ENCODE data around the gene TEAD4.

The TEAD4 gene

GRCh38 chr12:3083241-3083920 lies 124.2 kb downstream of the TEAD4 start:
- DNase-seq (ENCODE audit: low spot score), result no peak

DNA sequence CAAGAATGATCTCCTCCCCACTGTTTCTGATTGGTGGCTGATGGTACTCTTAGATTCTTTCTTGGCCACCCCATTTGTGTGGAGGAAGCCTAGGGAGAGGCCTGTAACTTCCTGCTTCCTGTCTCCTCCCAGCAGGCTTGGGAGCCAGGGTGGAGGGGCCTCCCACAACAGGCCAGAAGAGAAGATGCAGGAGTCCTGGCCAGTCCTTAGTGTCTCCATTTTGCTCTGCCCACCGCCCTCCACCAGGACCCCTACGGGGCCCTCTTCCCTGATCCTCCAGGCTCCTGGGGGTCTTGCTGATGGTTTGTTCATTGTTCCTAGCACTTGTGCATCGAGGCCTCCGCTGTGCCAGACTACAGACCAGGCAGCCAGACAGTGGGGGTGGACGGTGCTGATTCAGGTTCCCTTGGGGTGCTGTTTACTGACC lies 124.7 kb downstream of the TEAD4 start:
- no peak for DNase-seq (ENCODE audit: low spot score)

- DNase-seq (ENCODE audit: low spot score), result no peak
Observed at GRCh38 chr12:3084742-3085141, 125.5 kb downstream of the TEAD4 start.

- no peak for DNase-seq (ENCODE audit: low spot score)
Observed at GRCh38 chr12:3085341-3086139, 126.3 kb downstream of the TEAD4 start.

DNA sequence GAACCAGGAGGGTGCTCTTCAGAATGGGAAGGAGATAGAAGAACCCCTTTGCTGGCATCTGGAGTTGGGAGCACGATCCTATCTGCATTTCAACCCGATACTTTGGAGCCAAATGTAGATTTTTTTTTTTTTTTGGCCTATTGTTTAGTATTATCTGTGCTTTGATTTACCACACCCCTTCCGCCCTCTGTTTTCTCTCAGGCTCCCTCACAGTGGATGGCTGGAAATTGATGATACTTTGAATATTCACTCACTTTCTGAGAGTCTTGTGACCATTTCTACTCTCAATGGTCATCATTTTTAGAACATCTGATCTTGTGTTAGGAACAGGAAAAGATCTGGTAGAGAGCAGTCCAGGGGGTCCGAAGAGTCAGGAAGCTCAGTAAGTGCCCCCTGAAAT lies 127.0 kb downstream of the TEAD4 start:
- no peak for DNase-seq (ENCODE audit: low spot score)

- no peak for DNase-seq (ENCODE audit: low spot score)
Observed at GRCh38 chr12:3086729-3087323, 127.6 kb downstream of the TEAD4 start.

- DNase-seq (ENCODE audit: low spot score), result no peak
Observed at GRCh38 chr12:3087758-3088650, 128.8 kb downstream of the TEAD4 start.

DNA sequence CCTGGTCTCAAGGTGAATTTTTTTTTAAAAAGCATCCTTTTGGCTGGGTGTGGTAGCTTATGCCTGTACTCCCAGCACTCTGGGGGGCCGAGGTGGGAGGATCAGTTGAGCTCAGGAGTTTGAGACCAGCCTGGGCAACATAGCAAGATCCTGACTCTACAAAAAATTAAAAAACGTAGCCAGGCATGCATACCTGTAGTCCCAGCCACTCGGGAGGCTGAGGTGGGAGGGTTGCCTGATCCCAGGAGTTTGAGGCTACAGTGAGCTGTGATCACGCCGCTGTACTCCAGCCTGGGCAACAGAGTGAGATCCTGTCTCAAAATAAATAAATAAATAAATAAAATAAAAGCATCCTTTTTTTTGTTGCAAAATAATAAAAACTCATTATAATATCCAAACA lies 130.4 kb downstream of the TEAD4 start:
- DNase-seq (ENCODE audit: low spot score), result no peak

All from left forelimb (tissue), 1 donor.